Activated CD8-positive, alpha-beta memory T cell treated with anti-CD3 and anti-CD28 coated beads, Interleukin-2, amount 10 ng/mL, durations not matched to agents 7 days and 5 days (primary cell): ENCODE data around the gene DIP2C. TPM values are rescaled to one million over a fixed set of nuclear protein-coding genes. Genes with fewer than 3 reads are reported as not detected.

Experiments used
- ATAC-seq: fragments of 150-1000 bp; cut with Tn5 transposase; one replicate; pipeline ENCODE4 v1.10.0; 2021; ENCODE audit warnings: moderate library complexity
- CTCF ChIA-PET: fragments of 350-600 bp; sonication (Branson Sonifier 250); formaldehyde crosslinking; loops from one replicate; lab custom pipeline; 2021; ENCODE audit warnings: antibody characterized with exemption; lab: Charles Lee
- DNase-seq: peaks from one replicate; pipeline ENCODE4 v3.0.0-alpha.2; 2020
- H3K27ac Mint-ChIP-seq: one replicate; pipeline ENCODE4 v1.8.0; 2021; ENCODE audit warnings: mild to moderate bottlenecking, mixed read lengths
- H3K27me3 Mint-ChIP-seq: one replicate; pipeline ENCODE4 v1.8.0; 2021; ENCODE audit warnings: mixed read lengths
- H3K36me3 Mint-ChIP-seq: one replicate; pipeline ENCODE4 v1.8.0; 2021; ENCODE audit warnings: mild to moderate bottlenecking, mixed read lengths
- H3K4me1 Mint-ChIP-seq: one replicate; pipeline ENCODE4 v1.8.0; 2021; ENCODE audit warnings: mixed read lengths
- H3K4me3 Mint-ChIP-seq: one replicate; pipeline ENCODE4 v1.8.0; 2021; ENCODE audit warnings: mild to moderate bottlenecking, moderate library complexity, mixed read lengths
- H3K9me3 Mint-ChIP-seq: one replicate; pipeline ENCODE4 v1.8.0; 2022; ENCODE audit warnings: low read depth, mixed read lengths
- total RNA-seq, 2 experiments: library from RNA; stranded (reverse); gene quantifications; one replicate each; pipeline ENCODE4 v1.2.3, GENCODE V29; 2021

Gene DIP2C
- total RNA-seq, 2 experiments from 2014 or later: 0.26 to 0.99 TPM

DNA sequence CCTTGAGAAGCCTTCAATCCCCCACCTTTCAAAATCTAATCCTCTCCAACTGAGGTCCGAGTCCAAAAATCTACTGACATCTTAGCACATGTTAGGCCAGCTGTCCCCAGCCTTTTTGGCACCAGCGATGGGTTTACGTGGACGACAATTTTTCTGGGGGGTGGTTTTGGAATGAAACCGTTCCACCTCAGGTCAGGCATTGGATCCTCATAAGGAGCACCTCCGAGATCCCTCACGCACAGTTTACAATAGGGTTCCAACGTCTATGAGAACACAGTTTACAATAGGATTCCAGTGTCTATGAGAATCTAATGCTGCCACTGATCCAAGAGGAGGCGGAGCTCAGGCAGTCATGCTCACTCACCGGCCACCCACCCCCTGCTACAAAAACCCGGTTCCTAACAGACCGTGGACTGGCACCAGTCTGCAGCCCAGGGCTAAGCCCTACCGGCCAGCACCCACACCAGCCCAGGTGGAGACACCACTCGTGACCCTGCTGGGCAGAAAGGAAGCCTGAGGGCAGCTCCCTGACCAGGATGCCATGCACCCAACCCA, 107.6 kb downstream of the DIP2C start:
- Mint-ChIP-seq H3K4me1 (no peaks in the 10 kb centered on the region), H3K27ac (no peak overlapping the region), H3K4me3 (no peak overlapping the region), H3K9me3 (no peaks in the 10 kb centered on the region), H3K36me3 (no peaks in the 10 kb centered on the region), H3K27me3 (peaks cover 7% of the 10 kb centered on the region)
- DNase-seq (no peak), ATAC-seq (no peak)
- CTCF ChIA-PET: no interaction called here

DNA sequence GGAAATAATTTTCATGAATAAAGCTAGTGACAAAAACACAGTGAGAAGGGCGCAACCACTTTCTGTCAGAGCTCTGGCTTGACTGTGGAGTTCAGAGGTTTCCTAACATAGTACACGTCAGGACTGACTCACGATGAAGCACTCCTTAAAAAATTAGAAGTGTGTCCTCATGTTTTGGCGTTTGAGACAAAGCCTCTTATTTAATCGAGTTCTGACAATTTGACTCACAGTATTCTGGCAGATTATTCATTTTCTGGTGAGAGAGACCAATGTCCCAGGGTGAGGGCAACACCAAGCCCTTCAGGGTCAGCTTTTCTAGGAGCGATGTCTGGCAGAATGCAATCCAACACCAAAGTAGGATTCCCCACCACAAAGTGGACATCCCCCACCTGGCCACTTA, 108.7 kb downstream of the DIP2C start:
- Mint-ChIP-seq H3K4me3 (no peak overlapping the region), H3K27ac (no peak overlapping the region), H3K36me3 (no peaks in the 10 kb centered on the region), H3K27me3 (peaks cover 12% of the 10 kb centered on the region), H3K4me1 (no peaks in the 10 kb centered on the region), H3K9me3 (no peaks in the 10 kb centered on the region)
- CTCF ChIA-PET: no interaction called here
- no peak for DNase-seq
- no peak for ATAC-seq

DNA sequence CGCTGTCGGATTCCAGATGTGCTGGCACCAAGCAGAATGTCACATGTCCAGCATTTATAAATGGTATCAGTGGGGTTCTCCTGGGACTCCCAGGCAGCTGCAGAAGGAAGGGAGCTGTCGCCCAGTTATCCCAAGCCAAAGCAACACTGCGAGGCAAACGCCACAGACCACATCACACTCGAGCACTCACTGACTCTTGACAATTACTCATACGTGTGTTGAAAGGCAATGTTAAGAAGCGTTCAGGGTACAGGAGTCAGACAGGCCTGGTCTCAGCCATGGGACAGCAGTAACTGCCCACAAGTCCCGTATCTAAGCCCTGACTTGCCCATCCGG, 113.4 kb downstream of the DIP2C start:
- Mint-ChIP-seq H3K27me3 (peaks cover 22% of the 10 kb centered on the region), H3K36me3 (no peaks in the 10 kb centered on the region), H3K27ac (no peak overlapping the region), H3K4me1 (no peaks in the 10 kb centered on the region), H3K4me3 (no peak overlapping the region), H3K9me3 (no peaks in the 10 kb centered on the region)
- CTCF ChIA-PET: no interaction called here
- ATAC-seq: no peak
- DNase-seq: no peak

GRCh38 chr10:575402-576129, 113.9 kb downstream of the DIP2C start:
- peaks cover 22% of the 10 kb centered on the region for H3K27me3 Mint-ChIP-seq
- CTCF ChIA-PET: no interaction called here
- no peak overlapping the region for H3K27ac Mint-ChIP-seq

DNA sequence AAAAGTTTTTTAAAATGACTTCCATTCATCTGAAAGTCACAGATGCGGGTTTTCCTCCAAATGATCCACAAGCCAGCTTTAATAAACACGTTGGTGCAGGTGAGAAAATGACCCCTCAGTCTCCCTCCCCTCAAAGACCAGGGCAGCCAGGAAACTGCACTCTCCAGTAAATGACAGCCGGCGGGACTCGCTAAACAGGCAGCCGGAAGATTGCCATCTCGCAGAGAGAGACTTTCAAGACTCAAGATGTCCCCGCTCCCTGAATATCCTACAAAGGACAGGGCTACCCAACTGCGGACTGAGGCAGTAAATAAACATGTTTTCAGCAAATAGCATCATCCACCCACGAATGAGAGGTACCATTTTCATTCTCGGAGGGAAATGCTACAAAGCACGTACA, 116.8 kb downstream of the DIP2C start:
- no peak overlapping the region for H3K4me3 Mint-ChIP-seq
- DNase-seq: no peak
- H3K9me3 Mint-ChIP-seq: peaks cover 4% of the 10 kb centered on the region
- CTCF ChIA-PET: no interaction called here
- H3K4me1 Mint-ChIP-seq: no peaks in the 10 kb centered on the region
- ATAC-seq: no peak
- no peak overlapping the region for H3K27ac Mint-ChIP-seq
- H3K36me3 Mint-ChIP-seq: no peaks in the 10 kb centered on the region
- H3K27me3 Mint-ChIP-seq: peaks cover 18% of the 10 kb centered on the region

More at GRCh38 chr10:575402-576129, 113.9 kb downstream of the DIP2C start:
- Mint-ChIP-seq H3K36me3 (no peaks in the 10 kb centered on the region), H3K4me3 (no peak overlapping the region), H3K4me1 (no peaks in the 10 kb centered on the region), H3K9me3 (no peaks in the 10 kb centered on the region)
- ATAC-seq: no peak
- no peak for DNase-seq

DNA sequence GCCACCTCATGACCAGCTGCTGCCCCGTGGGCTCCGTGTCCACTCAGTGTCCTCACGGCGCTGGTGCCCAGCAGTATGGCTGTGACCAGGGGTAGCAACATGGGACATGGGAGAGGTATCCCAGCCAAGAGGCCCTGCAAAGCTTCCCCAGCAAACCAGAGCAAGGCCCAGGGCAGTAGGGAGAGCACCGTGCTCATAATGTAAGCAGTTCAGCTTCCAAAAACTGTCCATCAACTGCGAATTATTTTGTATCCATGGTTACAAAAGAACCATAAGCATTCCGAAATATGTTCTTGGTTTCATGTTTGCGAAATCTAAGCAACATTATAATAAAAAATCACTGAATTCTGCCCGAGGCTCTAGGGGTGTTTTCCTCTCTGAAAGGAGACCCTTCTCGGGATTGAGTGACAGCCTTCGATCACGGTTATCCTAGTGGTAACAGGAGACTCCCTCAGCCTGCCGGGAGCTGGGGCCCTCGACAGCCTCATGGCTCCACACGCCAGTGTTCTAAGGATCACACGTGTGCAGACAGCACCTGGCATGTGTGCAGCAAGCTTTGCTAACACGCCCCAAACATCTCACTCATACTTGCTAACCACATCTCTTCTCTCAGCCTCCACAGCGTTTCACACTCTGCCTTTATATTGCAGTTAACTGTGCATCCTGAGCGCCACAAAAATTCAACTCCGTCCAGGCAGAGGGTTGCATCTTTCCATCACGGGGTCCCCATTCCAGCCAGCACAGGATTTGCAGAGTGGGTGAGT, 117.6 kb downstream of the DIP2C start:
- no peak overlapping the region for H3K4me3 Mint-ChIP-seq
- peaks cover 16% of the 10 kb centered on the region for H3K27me3 Mint-ChIP-seq
- H3K9me3 Mint-ChIP-seq: peaks cover 4% of the 10 kb centered on the region
- no peak for ATAC-seq
- no peak overlapping the region for H3K27ac Mint-ChIP-seq
- CTCF ChIA-PET: no interaction called here
- DNase-seq: no peak
- no peaks in the 10 kb centered on the region for H3K36me3 Mint-ChIP-seq
- H3K4me1 Mint-ChIP-seq: no peaks in the 10 kb centered on the region

DNA sequence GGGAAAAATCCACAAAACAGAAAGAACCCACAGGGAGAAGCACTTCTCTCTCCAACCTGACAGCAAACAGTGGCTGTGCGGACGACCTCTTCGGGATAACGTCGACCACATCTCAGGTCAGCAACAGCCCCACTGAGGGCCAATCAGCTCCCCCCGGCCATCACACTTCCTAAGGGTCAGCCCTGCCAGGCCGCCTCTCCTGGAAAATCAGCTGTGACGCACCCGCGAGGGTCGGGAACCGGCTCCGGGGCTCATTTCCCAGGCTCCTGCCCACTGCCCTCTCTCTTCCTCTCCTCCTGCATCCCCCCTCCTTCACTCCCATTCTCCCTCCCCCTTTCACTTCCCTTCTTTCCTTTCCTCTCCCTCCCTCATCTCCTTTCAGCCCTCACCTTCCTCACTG, 118.3 kb downstream of the DIP2C start:
- DNase-seq: no peak
- Mint-ChIP-seq H3K27me3 (peaks cover 10% of the 10 kb centered on the region), H3K4me1 (no peaks in the 10 kb centered on the region), H3K9me3 (peaks cover 4% of the 10 kb centered on the region), H3K4me3 (no peak overlapping the region), H3K27ac (no peak overlapping the region), H3K36me3 (no peaks in the 10 kb centered on the region)
- ATAC-seq: no peak
- CTCF ChIA-PET: no interaction called here

- no peak overlapping the region for H3K4me3 Mint-ChIP-seq
- CTCF ChIA-PET: no interaction called here
- H3K27ac Mint-ChIP-seq: no peak overlapping the region
- ATAC-seq: no peak
- H3K4me1 Mint-ChIP-seq: no peaks in the 10 kb centered on the region
- DNase-seq: no peak
- peaks cover 4% of the 10 kb centered on the region for H3K9me3 Mint-ChIP-seq
- peaks cover 10% of the 10 kb centered on the region for H3K27me3 Mint-ChIP-seq
- H3K36me3 Mint-ChIP-seq: no peaks in the 10 kb centered on the region
Observed at GRCh38 chr10:570628-571163, 118.8 kb downstream of the DIP2C start.

DNA sequence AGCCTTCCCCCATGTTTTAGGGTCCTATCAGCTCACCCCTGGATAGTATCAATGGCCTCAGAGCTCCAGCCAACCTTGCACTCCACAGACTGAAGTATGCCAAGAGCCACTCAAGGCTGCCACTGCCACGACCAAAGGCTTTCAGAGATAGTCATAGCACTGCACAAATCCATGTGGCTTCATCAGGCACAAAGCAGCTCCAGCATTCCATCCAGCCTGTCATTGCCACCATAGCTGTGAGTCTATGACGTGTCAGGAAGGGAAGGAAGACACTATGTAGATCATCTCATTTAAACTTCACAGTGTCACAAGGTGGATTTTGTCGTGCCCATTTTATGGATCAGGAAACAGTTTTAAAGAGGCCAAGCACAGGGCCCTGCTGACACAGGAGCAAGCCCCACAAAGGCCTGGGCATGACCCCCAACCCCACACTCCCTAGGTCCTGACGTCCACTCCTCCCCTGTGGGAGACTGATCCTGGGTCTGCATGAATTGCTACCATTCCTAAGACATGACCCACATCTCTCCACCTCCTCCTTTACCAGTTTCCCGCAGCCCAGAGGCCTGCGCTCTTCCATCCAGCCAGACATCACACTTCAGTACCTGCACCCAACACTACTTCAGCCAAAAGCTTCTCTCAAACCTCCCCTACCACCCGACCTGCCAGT, 119.4 kb downstream of the DIP2C start:
- Mint-ChIP-seq H3K27ac (no peak overlapping the region), H3K9me3 (peaks cover 4% of the 10 kb centered on the region), H3K4me3 (no peak overlapping the region), H3K4me1 (no peaks in the 10 kb centered on the region), H3K27me3 (peaks cover 7% of the 10 kb centered on the region), H3K36me3 (no peaks in the 10 kb centered on the region)
- DNase-seq: no peak
- CTCF ChIA-PET: no interaction called here
- ATAC-seq: no peak

DNA sequence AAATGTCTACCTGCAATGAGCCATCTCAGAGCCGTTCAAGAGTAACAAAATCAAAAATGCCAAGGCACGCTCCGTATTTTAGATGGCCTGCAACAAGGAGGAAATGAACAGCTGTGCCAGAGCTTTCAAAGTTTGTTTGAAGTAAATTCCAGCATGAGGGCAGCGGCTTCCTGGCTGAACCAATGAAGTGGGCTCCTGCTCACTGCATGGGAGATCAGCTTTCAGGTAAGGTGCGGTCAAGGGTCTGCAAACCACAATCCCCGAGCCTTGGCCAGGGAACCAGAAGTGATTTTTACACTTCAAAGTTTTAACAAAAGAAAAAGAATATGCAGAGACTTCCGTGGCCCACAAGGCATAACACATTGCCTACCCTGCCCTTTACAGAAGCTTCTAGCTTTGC, 120.6 kb downstream of the DIP2C start:
- Mint-ChIP-seq H3K4me3 (no peak overlapping the region), H3K27me3 (peaks cover 4% of the 10 kb centered on the region), H3K9me3 (peaks cover 6% of the 10 kb centered on the region), H3K36me3 (no peaks in the 10 kb centered on the region), H3K27ac (no peak overlapping the region), H3K4me1 (no peaks in the 10 kb centered on the region)
- CTCF ChIA-PET: no interaction called here
- no peak for DNase-seq
- no peak for ATAC-seq

GRCh38 chr10:567869-568268, 121.6 kb downstream of the DIP2C start:
- Mint-ChIP-seq H3K4me1 (no peaks in the 10 kb centered on the region), H3K4me3 (no peak overlapping the region), H3K27me3 (peaks cover under 1% of the 10 kb centered on the region), H3K9me3 (peaks cover 6% of the 10 kb centered on the region), H3K36me3 (no peaks in the 10 kb centered on the region), H3K27ac (no peak overlapping the region)
- DNase-seq: no peak
- CTCF ChIA-PET: no interaction called here
- ATAC-seq: no peak

DNA sequence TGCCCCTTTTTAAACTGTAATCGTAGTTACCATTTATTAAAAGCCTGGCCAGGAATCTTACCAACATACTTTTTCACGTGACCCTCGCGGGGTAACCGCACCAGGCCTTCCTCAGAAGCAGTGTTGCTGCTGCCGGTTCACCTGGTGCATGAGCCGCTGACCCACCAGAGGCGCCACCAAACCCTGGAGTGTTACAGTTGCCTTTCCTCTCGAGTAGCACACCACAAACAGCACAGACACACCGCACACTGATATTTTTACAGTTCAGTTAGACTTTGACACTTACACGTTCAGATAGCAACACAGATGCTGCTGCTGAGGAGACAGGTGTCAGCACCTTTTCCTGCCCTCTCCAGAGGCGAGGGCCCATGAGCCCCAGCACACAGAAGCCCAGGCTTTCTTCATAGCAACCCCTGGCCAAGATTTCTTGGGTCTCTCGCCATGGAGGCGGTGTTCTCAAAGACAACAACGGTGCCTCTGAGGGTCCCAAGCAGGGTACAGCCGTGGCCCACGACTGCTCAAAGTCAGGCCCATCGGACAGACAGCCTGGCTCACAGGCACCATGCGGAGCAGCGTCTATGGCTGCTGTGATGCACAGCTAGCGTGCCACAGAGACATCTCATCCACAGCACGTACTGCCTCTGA, 123.1 kb downstream of the DIP2C start:
- Mint-ChIP-seq H3K36me3 (no peaks in the 10 kb centered on the region), H3K4me1 (no peaks in the 10 kb centered on the region), H3K27ac (no peak overlapping the region), H3K9me3 (peaks cover 6% of the 10 kb centered on the region), H3K4me3 (no peak overlapping the region), H3K27me3 (peaks cover 3% of the 10 kb centered on the region)
- DNase-seq: no peak
- ATAC-seq: no peak
- CTCF ChIA-PET: no interaction called here

DNA sequence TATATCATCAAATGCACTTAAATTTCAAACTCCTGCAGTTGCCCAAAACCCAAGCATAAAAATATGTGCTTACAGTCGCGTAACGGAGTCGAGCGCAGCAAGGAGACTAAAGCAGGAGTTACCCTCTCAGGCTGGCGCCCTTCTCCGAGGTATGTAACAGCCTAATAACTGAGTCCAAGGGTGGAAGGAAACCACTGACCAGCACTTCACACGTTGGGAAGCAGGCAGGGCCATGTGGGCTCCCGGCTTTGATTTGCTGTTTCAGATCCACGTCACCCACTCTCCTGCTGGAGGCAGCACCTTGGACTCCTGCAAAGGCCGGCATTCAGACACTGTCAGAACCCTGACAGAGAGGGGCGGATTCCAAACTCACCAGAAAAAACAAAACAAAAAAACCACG, 123.8 kb downstream of the DIP2C start:
- DNase-seq: no peak
- H3K4me1 Mint-ChIP-seq: no peaks in the 10 kb centered on the region
- H3K27ac Mint-ChIP-seq: no peak overlapping the region
- H3K4me3 Mint-ChIP-seq: no peak overlapping the region
- CTCF ChIA-PET: no interaction called here
- no peaks in the 10 kb centered on the region for H3K36me3 Mint-ChIP-seq
- peaks cover 6% of the 10 kb centered on the region for H3K9me3 Mint-ChIP-seq
- no peak for ATAC-seq
- H3K27me3 Mint-ChIP-seq: peaks cover 3% of the 10 kb centered on the region
